Mesodermal cell (in vitro differentiated cells): Measurements from ENCODE around the gene PCYT1A.

Experiments used
- H3K27ac ChIP-seq: 2 replicates; pipeline ENCODE4 v1.7.0; 2013; ENCODE audit warnings: mild to moderate bottlenecking, low read depth, low read length, moderate library complexity; ENCODE audit not compliant: severe bottlenecking
- H3K36me3 ChIP-seq: 2 replicates; pipeline ENCODE4 v1.7.1; 2013; ENCODE audit warnings: mild to moderate bottlenecking, low read length, moderate library complexity; ENCODE audit not compliant: control insufficient read depth, insufficient read depth
- H3K4me1 ChIP-seq: one replicate; pipeline ENCODE4 v1.7.1; 2013; ENCODE audit warnings: mild to moderate bottlenecking, low read length; ENCODE audit not compliant: insufficient read depth, control insufficient read depth, poor library complexity, severe bottlenecking
- H3K4me3 ChIP-seq: 2 replicates; pipeline ENCODE4 v1.7.0; 2013; ENCODE audit warnings: low read length, control low read depth, mild to moderate bottlenecking; ENCODE audit not compliant: insufficient read depth, poor library complexity, severe bottlenecking; ENCODE audit errors: extremely low read depth
- H3K9me3 ChIP-seq: 2 replicates; pipeline ENCODE4 v1.7.1; 2013; ENCODE audit warnings: mild to moderate bottlenecking, low read length, moderate library complexity; ENCODE audit not compliant: control insufficient read depth
- WGBS, 2 experiments: methylation state at CpG; one replicate each; pipeline ENCODE4 v1.1.5; 2013; ENCODE audit warnings: missing lambda C conversion rate in 2 of 2; ENCODE audit not compliant: insufficient coverage in 2 of 2; 5-methylcytosine and 5-hydroxymethylcytosine counted together

PCYT1A gene

DNA sequence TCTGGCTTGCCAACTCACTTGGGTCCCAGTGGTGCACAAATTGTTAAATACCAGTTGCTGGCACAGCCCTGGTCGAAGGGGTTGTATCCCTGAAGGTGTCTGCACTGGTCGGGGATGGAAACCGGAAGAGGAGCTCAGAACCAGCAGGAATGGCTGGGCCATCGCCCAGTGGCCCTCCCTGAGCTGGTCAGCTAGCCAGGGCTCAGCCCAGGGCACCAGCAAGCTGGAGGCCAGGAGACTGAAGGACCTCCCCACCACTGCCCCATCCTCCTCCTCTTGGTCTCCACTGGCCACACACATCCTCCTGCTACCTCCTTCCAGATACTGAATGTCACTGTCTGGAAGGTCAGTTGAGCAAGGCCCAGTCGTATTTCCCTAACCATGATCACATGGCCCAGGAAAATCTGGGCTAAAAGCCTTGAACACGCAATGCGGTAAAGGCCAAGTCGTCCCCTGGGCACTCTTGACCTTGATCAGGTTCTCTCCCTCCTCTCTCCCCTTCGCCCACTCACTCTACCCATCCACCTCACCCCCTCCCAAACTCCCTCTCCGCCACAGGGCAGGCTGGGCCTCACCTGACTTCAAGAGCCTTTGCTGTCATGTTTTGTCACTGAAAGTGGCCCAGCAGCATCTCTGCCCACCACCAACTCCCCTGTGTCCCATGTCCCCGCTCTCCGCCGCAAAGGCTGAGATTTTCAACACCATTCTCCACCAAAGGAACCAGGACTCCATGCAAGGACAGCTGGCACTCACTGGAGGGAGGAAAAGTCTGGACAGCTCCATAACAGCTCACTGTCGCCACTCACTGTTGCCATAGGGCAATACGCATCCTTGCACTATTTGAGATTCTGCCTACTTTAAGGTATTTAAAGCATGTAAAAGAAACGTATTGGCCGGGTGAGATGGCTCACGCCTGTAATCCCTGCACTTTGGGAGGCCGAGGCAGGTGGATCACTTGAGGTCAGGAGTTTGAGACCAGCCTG, 88.5 kb downstream of the PCYT1A start:
- Histone ChIP-seq H3K27ac (no peak overlapping the region), H3K4me3 (no peak overlapping the region), H3K9me3 (no peaks in the 10 kb centered on the region), H3K36me3 (no peaks in the 10 kb centered on the region), H3K4me1 (no peaks in the 10 kb centered on the region)
- 90 to 93% methylated on average over 14 to 16 of the region's 19 CpGs for WGBS, 2 experiments

DNA sequence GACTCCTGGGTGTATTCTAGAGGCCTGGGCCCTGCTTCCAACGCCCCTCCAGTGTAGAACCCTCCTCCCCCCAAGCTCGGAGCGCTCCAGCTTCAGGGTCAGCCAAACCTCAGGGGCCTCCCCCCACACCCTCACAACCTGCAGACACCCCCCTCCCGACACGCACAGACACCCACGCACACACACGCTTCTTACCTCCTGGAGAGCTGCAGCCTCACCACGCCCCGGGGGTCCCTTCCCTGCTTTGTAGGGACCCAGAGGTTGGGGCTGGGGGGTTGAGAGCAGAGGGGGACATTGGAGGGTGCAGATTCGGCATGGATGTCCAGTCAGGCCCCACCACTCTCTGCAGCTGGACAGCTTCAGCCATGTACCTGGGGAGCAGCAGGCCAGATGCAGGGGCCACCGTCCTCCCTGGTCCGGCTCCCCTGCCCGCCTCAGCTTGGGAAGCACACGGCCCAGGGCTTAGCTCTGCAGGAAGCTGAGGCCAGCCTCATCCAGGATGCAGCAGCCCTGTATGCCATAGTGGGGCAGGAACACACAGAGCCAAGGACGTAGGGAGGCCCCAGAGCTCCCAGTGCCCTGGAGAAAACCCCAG, 89.3 kb downstream of the PCYT1A start:
- no peaks in the 10 kb centered on the region for H3K9me3 ChIP-seq
- 84% methylated on average over 9 to 12 of the region's 15 CpGs for WGBS, 2 experiments
- no peak overlapping the region for H3K27ac ChIP-seq
- H3K4me3 ChIP-seq, result no peak overlapping the region
- H3K4me1 ChIP-seq, result no peaks in the 10 kb centered on the region
- no peaks in the 10 kb centered on the region for H3K36me3 ChIP-seq

GRCh38 chr3:196197524-196197923, 90.0 kb downstream of the PCYT1A start:
- Histone ChIP-seq H3K4me1 (no peaks in the 10 kb centered on the region), H3K27ac (no peak overlapping the region), H3K9me3 (no peaks in the 10 kb centered on the region), H3K4me3 (no peak overlapping the region), H3K36me3 (no peaks in the 10 kb centered on the region)
- 87 to 88% methylated on average over 15 to 17 of the region's 17 CpGs for WGBS, 2 experiments

DNA sequence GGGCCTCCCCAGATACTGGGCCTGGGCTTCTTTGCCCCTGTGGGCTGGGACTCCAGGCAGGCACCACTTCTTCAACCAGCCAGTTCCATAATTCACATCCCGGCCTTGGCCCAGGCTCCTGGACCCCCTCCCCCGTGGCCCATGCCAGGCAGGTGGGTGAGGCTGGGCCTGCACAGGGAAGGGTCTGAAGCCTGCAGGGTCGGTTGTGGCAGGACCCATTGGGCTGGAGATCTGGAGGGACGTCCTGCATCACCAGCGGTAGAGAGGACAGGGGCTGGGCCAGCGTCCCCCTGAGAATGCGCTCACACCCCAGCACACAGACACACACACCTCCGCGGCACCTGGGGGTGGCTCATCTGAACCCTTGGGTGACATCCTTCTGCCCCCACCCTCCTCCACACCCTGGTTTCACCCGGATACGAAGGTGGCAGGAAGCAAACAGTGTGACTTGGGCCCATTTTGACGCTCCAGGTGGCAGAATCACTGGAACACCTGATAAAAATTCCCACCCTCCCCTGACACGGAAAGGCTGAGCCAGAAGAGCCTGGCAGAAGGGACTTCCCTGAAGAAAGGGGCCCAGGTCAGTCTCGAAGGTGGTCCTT, 91.8 kb downstream of the PCYT1A start:
- Histone ChIP-seq H3K4me3 (no peak overlapping the region), H3K9me3 (no peaks in the 10 kb centered on the region), H3K4me1 (no peaks in the 10 kb centered on the region), H3K36me3 (no peaks in the 10 kb centered on the region), H3K27ac (no peak overlapping the region)
- WGBS, 2 experiments, result 83 to 93% methylated on average over 7 of the region's 14 CpGs

DNA sequence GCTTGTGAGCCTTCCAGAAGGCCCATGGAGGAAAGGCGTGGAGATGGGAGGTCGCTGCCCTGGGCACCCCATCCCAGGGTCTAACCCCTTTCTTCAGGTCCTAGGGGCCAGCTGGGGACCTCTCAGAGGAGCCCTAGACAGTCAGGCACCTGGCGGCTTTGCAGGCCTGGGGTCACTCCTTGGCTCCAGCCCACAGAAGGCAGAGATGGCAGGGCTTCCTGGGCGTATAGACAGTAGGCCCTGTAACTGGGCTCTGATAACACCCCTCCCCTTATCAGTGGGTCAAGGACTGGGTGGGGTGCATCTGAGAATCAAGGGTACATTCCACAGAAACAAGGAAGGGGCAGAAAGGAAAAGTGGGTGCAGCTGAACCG, 93.0 kb downstream of the PCYT1A start:
- WGBS, 2 experiments, result 89 to 93% methylated on average over 1 to 3 of the region's 5 CpGs
- Histone ChIP-seq H3K4me3 (no peak overlapping the region), H3K9me3 (no peaks in the 10 kb centered on the region), H3K36me3 (no peaks in the 10 kb centered on the region), H3K27ac (no peak overlapping the region), H3K4me1 (no peaks in the 10 kb centered on the region)

DNA sequence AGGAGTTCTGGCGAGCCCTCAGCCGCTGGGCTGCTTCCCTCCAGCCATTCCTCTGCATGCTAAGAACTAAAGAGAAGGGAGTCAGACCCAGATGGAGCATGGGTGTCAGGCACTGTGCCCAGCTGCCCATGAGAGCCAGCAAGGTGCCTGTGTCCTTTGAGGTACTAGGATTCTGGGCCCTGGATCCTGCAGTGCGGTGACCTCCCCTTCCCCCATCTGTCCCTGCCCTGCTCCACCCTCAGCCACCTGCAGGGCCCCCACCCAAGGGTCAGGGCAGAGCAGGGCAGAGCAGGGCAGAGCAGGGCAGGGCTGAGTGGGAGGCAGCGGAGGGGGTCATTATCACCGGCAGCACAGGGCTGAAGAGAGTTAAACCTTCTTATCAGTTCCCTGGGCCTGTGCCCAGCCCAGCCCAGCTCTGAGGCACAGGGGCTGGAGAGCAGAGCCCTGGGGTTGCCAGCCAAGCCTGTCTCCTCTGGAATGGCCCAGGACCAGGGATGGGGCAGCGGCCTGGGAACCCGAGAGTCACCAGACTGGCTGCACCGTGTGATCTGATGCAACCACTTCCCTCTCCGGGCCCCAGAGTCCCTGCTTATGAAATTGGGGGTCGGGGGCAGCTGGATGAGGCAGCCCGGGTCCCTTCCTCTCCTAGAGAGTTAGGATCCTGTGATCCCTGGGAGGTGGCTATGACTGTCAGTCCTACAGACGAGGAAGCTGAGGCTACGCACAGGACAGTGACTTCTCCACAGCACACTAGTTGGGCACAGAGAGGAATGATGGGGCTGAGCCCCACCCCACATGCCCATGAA, 93.6 kb downstream of the PCYT1A start:
- Histone ChIP-seq H3K9me3 (no peaks in the 10 kb centered on the region), H3K4me3 (no peak overlapping the region), H3K4me1 (no peaks in the 10 kb centered on the region), H3K36me3 (no peaks in the 10 kb centered on the region), H3K27ac (no peak overlapping the region)
- WGBS, 2 experiments, result 90 to 95% methylated on average over 10 to 11 of the region's 13 CpGs

DNA sequence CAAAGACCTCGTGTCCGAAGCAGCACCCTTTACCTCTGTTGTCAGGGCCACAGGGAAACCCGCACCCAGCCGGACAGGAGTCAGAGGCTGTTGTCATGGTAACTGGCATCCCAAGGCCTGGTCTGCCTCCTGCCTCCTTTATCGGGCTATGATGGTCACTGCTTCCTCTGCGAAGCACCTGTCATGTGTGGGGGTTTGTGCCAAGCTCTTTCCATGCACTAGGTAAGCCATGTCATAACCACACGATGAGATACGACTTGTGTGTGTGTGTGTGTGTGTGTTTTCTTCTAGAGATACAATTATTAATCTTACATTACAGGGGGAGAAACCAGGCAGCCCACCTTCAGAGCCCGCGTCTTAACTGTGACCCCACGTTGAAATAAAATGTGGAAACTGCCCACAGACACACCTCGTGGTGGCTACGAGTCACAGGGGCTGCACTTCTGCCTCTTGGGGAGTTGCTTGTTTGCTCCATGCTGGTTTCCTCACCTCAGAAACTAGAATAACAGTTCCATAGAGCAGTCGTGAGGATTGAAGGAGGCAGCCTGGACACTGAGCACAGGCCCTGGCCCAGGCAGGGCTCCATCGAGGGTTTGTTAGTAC, 94.3 kb downstream of the PCYT1A start:
- no peaks in the 10 kb centered on the region for H3K36me3 ChIP-seq
- 90 to 92% methylated on average over 11 to 13 of the region's 15 CpGs for WGBS, 2 experiments
- H3K4me1 ChIP-seq, result no peaks in the 10 kb centered on the region
- H3K4me3 ChIP-seq, result no peak overlapping the region
- no peak overlapping the region for H3K27ac ChIP-seq
- H3K9me3 ChIP-seq, result no peaks in the 10 kb centered on the region

DNA sequence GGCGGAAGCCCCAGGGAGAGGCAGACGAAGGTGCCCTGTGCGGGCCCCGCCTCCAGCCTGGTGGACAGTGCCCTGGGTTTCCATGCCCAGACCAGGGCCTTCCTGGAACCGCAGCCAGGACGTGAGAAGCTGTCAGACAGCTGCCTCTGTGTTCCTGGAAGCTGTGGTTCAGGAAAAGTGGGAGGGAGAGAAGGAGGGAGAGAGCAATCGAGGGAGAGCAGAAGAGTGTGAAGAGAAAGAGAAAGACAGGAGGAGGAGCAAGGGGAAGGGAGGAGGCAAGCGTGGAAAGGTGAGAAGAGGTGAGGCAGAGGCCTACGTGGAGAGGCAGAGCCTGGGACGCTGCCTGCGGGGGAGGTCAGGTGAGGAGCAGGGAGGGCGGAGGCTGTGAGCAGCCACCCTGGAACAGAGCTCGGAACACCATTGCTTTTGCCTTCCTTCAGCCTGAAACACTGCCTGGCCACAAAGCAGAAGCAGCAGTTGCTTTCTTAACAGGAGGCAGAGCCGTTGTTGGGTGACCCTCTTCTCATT, 94.9 kb downstream of the PCYT1A start:
- WGBS, 2 experiments, result 64 to 68% methylated on average over 13 to 14 of the region's 14 CpGs
- Histone ChIP-seq H3K27ac (no peak overlapping the region), H3K36me3 (no peaks in the 10 kb centered on the region), H3K4me1 (no peaks in the 10 kb centered on the region), H3K9me3 (no peaks in the 10 kb centered on the region), H3K4me3 (no peak overlapping the region)

GRCh38 chr3:196192036-196192523, 95.4 kb downstream of the PCYT1A start:
- no peaks in the 10 kb centered on the region for H3K9me3 ChIP-seq
- WGBS, 2 experiments, result 62 to 88% methylated on average over 6 to 8 of the region's 11 CpGs
- H3K4me1 ChIP-seq, result no peaks in the 10 kb centered on the region
- no peak overlapping the region for H3K27ac ChIP-seq
- no peaks in the 10 kb centered on the region for H3K36me3 ChIP-seq
- H3K4me3 ChIP-seq, result no peak overlapping the region
